Fibroblast of lung (primary cell): ENCODE data around the gene PRRG2. TPM values are rescaled to one million over a fixed set of nuclear protein-coding genes. Genes with fewer than 3 reads are reported as not detected.

Source experiments
- DNase-seq, 2 donors: peaks; one replicate each; pipeline versions ENCODE4 v3.0.0 to v3.0.0-alpha.2; 2010; ENCODE audit warnings: low read depth in 2 of 2
- H2AFZ ChIP-seq: 2 replicates; pipeline ENCODE4 v1.5.1; 2012; ENCODE audit warnings: low read length, control low read depth, inconsistent platforms
- H3K27ac ChIP-seq: 2 replicates; pipeline ENCODE4 v1.5.1; 2011; ENCODE audit warnings: low read length, control low read depth; ENCODE audit not compliant: insufficient read depth
- H3K27me3 ChIP-seq: 2 replicates; pipeline ENCODE4 v1.5.1; 2011; ENCODE audit warnings: mild to moderate bottlenecking, low read length; ENCODE audit not compliant: control insufficient read depth, insufficient read depth
- H3K36me3 ChIP-seq: 2 replicates; pipeline ENCODE4 v1.5.1; 2011; ENCODE audit warnings: low read length; ENCODE audit not compliant: control insufficient read depth, insufficient read depth
- H3K4me1 ChIP-seq: 2 replicates; pipeline ENCODE4 v1.5.1; 2011; ENCODE audit warnings: low read length; ENCODE audit not compliant: control insufficient read depth, insufficient read depth; ENCODE audit errors: extremely low read depth
- H3K4me2 ChIP-seq: 2 replicates; pipeline ENCODE4 v1.5.1; 2011; ENCODE audit warnings: low read length, control low read depth; ENCODE audit not compliant: insufficient read depth; ENCODE audit errors: extremely low read depth
- H3K4me3 ChIP-seq, 4 experiments: fragments of 200-600 bp in 1 of 4; sonication (generic) in 1 of 4; replicated peaks in 1 of 4; 2 replicates each; pipeline ENCODE4 v1.5.1; 2011 to 2016; ENCODE audit warnings: low read length in 4 of 4, low read depth in 3 of 4, mild to moderate bottlenecking in 3 of 4, control low read depth in 2 of 4, inconsistent platforms in 1 of 4, mixed read lengths in 1 of 4; ENCODE audit not compliant: insufficient read depth in 1 of 4; ENCODE audit errors: control extremely low read depth in 1 of 4
- H3K79me2 ChIP-seq: 2 replicates; pipeline ENCODE4 v1.5.1; 2012; ENCODE audit warnings: mild to moderate bottlenecking, low read length, inconsistent platforms; ENCODE audit not compliant: control insufficient read depth, insufficient read depth
- H3K9ac ChIP-seq: 2 replicates; pipeline ENCODE4 v1.5.1; 2011; ENCODE audit warnings: mild to moderate bottlenecking, low read length, control low read depth; ENCODE audit not compliant: insufficient read depth
- H3K9me3 ChIP-seq: 2 replicates; pipeline ENCODE4 v1.5.1; 2012; ENCODE audit warnings: low read depth, low read length; ENCODE audit not compliant: control insufficient read depth, insufficient read depth
- H4K20me1 ChIP-seq: 2 replicates; pipeline ENCODE4 v1.5.1; 2011; ENCODE audit warnings: low read length; ENCODE audit not compliant: control insufficient read depth, insufficient read depth; ENCODE audit errors: extremely low read depth
- CTCF ChIP-seq, 2 donors: IDR thresholded peaks in 1 of 2; conservative IDR thresholded peaks in 1 of 2; 1 replicate in 1 of 2; 2 replicates in 1 of 2; pipeline ENCODE4 v1.5.1; 2011 to 2012; ENCODE audit warnings: low read length in 2 of 2, control low read depth in 1 of 2, inconsistent platforms in 1 of 2, low read depth in 1 of 2, mild to moderate bottlenecking in 1 of 2
- EZH2 ChIP-seq: IDR thresholded peaks from 2 replicates; pipeline ENCODE4 v1.5.1; 2012; ENCODE audit warnings: low read length, control low read depth, mild to moderate bottlenecking; ENCODE audit errors: missing control alignments
- polyA plus RNA-seq, 2 donors: library from polyadenylated mRNA; depleted of rRNA in 1 of 2; stranded (reverse) in 1 of 2; unstranded in 1 of 2; fragments of >200 nt; gene quantifications; 2 replicates each; pipeline ENCODE4 v1.2.1, GENCODE V29; 2011 to 2012; ENCODE audit warnings: missing spikeins in 1 of 2
- total RNA-seq: library from RNA; depleted of rRNA; stranded (reverse); fragments of >200 nt; gene quantifications from 2 replicates; pipeline ENCODE4 v1.2.1, GENCODE V29; 2014

Gene PRRG2
- total and polyA plus RNA-seq, 2 donors (not counting 1 experiment from before 2014, with no cell fraction given): 0.17 TPM; not detected in 1

GRCh38 chr19:49624967-49625910, 44.1 kb downstream of the PRRG2 start:
- TF ChIP-seq CTCF (conservative IDR thresholded peaks at IDR 0.05 in 1 of 2, IDR thresholded peaks at IDR 0.05 in 1 of 2; ENCODE audit: low read depth in 1 of 2, low read length in 2 of 2) (no peak), EZH2 (no peak)
- H2AFZ ChIP-seq: no peak overlapping the region

GRCh38 chr19:49626226-49626625, 45.1 kb downstream of the PRRG2 start:
- DNase-seq: no peak
- Histone ChIP-seq H3K27me3 (no peaks in the 10 kb centered on the region), H4K20me1 (no peaks in the 10 kb centered on the region), H3K4me3 (no peak overlapping the region), H3K4me1 (no peaks in the 10 kb centered on the region), H2AFZ (no peak overlapping the region), H3K79me2 (no peaks in the 10 kb centered on the region), H3K4me2 (no peak overlapping the region), H3K9me3 (no peaks in the 10 kb centered on the region), H3K36me3 (peaks cover 7% of the 10 kb centered on the region), H3K27ac (no peak overlapping the region), H3K9ac (no peak overlapping the region)
- TF ChIP-seq CTCF (conservative IDR thresholded peaks at IDR 0.05 in 1 of 2, IDR thresholded peaks at IDR 0.05 in 1 of 2; ENCODE audit: low read depth in 1 of 2, low read length in 2 of 2): no peak
- TF ChIP-seq EZH2: no peak

More at GRCh38 chr19:49624967-49625910, 44.1 kb downstream of the PRRG2 start:
- no peaks in the 10 kb centered on the region for H3K4me1 ChIP-seq
- H3K9me3 ChIP-seq: no peaks in the 10 kb centered on the region
- H3K4me2 ChIP-seq: no peak overlapping the region
- DNase-seq: no peak
- no peak overlapping the region for H3K9ac ChIP-seq
- H4K20me1 ChIP-seq: no peaks in the 10 kb centered on the region
- no peak overlapping the region for H3K27ac ChIP-seq
- peaks cover 8% of the 10 kb centered on the region for H3K36me3 ChIP-seq
- no peak overlapping the region for H3K4me3 ChIP-seq
- H3K79me2 ChIP-seq: no peaks in the 10 kb centered on the region
- no peaks in the 10 kb centered on the region for H3K27me3 ChIP-seq

GRCh38 chr19:49629659-49630058, 48.5 kb downstream of the PRRG2 start:
- Histone ChIP-seq H4K20me1 (no peaks in the 10 kb centered on the region), H3K36me3 (peaks cover 3% of the 10 kb centered on the region), H2AFZ (no peak overlapping the region), H3K27ac (no peak overlapping the region), H3K27me3 (no peaks in the 10 kb centered on the region), H3K79me2 (no peaks in the 10 kb centered on the region), H3K9me3 (no peaks in the 10 kb centered on the region), H3K4me2 (no peak overlapping the region), H3K4me3 (no peak overlapping the region), H3K4me1 (no peaks in the 10 kb centered on the region), H3K9ac (no peak overlapping the region)
- TF ChIP-seq CTCF (conservative IDR thresholded peaks at IDR 0.05 in 1 of 2, IDR thresholded peaks at IDR 0.05 in 1 of 2; ENCODE audit: low read depth in 1 of 2, low read length in 2 of 2) (no peak), EZH2 (no peak)
- DNase-seq: no peak
